GM12878 (cell line): ENCODE data around the gene CAMTA1. TPM values are rescaled to one million over a fixed set of nuclear protein-coding genes. Genes with fewer than 3 reads are reported as not detected.

Source experiments
- ATAC-seq: fragments of 200-7000 bp; cut with Tn5 transposase; 3 replicates; pipeline ENCODE4 v1.9.1; 2020; ENCODE audit warnings: mild to moderate bottlenecking, moderate library complexity
- BruUV-seq: library from RNA; stranded (reverse); fragments of 400-500 nt; replicated peaks from 2 replicates; lab custom pipeline; 2021; lab: Mats Ljungman, UMichigan
- CTCF ChIA-PET: fragments of 300-600 bp; sonication (Branson Sonifier 250); formaldehyde crosslinking; extraction: SDS; loops from one replicate; lab custom pipeline; 2021; ENCODE audit warnings: inconsistent platforms; lab: Yijun Ruan, JAX
- POLR2A ChIA-PET: fragments of 350-600 bp; formaldehyde crosslinking; extraction: SDS; loops from one replicate; lab custom pipeline; 2021; ENCODE audit warnings: inconsistent platforms; lab: Charles Lee
- RAD21 ChIA-PET: fragments of 300-600 bp; sonication (Branson Sonifier 250); formaldehyde crosslinking; loops from one replicate; lab custom pipeline; 2023; ENCODE audit warnings: antibody characterized with exemption; ENCODE audit not compliant: unreplicated experiment; lab: Charles Lee
- SMC1A ChIA-PET: fragments of 300-600 bp; sonication (Branson Sonifier 250); formaldehyde crosslinking; loops from one replicate; lab custom pipeline; 2023; ENCODE audit not compliant: unreplicated experiment, uncharacterized antibody; lab: Charles Lee
- DNase-seq: peaks from one replicate; pipeline ENCODE4 v3.0.0-alpha.2; 2011; ENCODE audit warnings: low read depth, low spot score
- FAIRE-seq: peaks from 3 replicates; lab custom pipeline; 2011; peaks lifted over from hg19 to GRCh38; lab: Jason Lieb, UNC
- H2AFZ ChIP-seq: 2 replicates; pipeline ENCODE4 v1.6.0; 2011; ENCODE audit warnings: low read depth, low read length, control low read depth; ENCODE audit not compliant: control insufficient read depth
- H3K27ac ChIP-seq: 2 replicates; pipeline ENCODE4 v1.5.1; 2011; ENCODE audit warnings: control low read depth; ENCODE audit not compliant: control insufficient read depth, insufficient read depth
- H3K27me3 ChIP-seq, 2 experiments: replicated peaks in 1 of 2; 2 replicates each; pipeline versions ENCODE4 v1.6.0 to v1.6.1; 2011; ENCODE audit warnings: low read length in 1 of 2; ENCODE audit not compliant: control insufficient read depth in 2 of 2, insufficient read depth in 2 of 2
- H3K36me3 ChIP-seq, 2 experiments: 2 replicates each; pipeline ENCODE4 v1.5.1; 2011; ENCODE audit warnings: low read length in 1 of 2; ENCODE audit not compliant: control insufficient read depth in 2 of 2, insufficient read depth in 2 of 2
- H3K4me1 ChIP-seq: 2 replicates; pipeline ENCODE4 v1.6.1; 2011; ENCODE audit warnings: mild to moderate bottlenecking, low read length, moderate library complexity, mixed read lengths; ENCODE audit not compliant: control insufficient read depth, insufficient read depth
- H3K4me2 ChIP-seq: 2 replicates; pipeline ENCODE4 v1.6.0; 2011; ENCODE audit warnings: control low read depth; ENCODE audit not compliant: control insufficient read depth, insufficient read depth
- H3K4me3 ChIP-seq: fragments of 200-600 bp; sonication (generic); 2 replicates; pipeline ENCODE4 v1.5.1; 2016
- H3K79me2 ChIP-seq: 2 replicates; pipeline ENCODE4 v1.6.0; 2011; ENCODE audit warnings: low read length; ENCODE audit not compliant: control insufficient read depth, insufficient read depth
- H3K9ac ChIP-seq: 2 replicates; pipeline ENCODE4 v1.8.0; 2011; ENCODE audit warnings: low read length, control low read depth, mixed read lengths; ENCODE audit not compliant: control insufficient read depth, insufficient read depth
- H3K9me3 ChIP-seq: replicated peaks from 3 replicates; pipeline ENCODE4 v1.5.1; 2011; ENCODE audit warnings: mild to moderate bottlenecking, low read length; ENCODE audit not compliant: control insufficient read depth, insufficient read depth
- H4K20me1 ChIP-seq: 2 replicates; pipeline ENCODE4 v1.6.0; 2011; ENCODE audit not compliant: control insufficient read depth, insufficient read depth
- DPF2 ChIP-seq: fragments of 450-650 bp; IDR thresholded peaks from 2 replicates; pipeline ENCODE4 v1.6.1; 2017; ENCODE audit warnings: mild to moderate bottlenecking
- MTA2 ChIP-seq: fragments of 450-650 bp; IDR thresholded peaks from 2 replicates; pipeline ENCODE4 v1.6.1; 2016; ENCODE audit warnings: low read depth, mild to moderate bottlenecking, moderate library complexity
- NR2F1 ChIP-seq: fragments of 450-650 bp; conservative IDR thresholded peaks from 2 replicates; pipeline ENCODE4 v1.6.1; 2017; ENCODE audit warnings: mild to moderate bottlenecking
- RAD51 ChIP-seq: fragments of 450-650 bp; IDR thresholded peaks from 2 replicates; pipeline ENCODE4 v1.6.1; 2016; ENCODE audit warnings: moderate library complexity, mild to moderate bottlenecking, inconsistent platforms
- ZNF384 ChIP-seq: IDR thresholded peaks from 2 replicates; pipeline ENCODE4 v1.6.1; 2012; ENCODE audit warnings: low read depth, mild to moderate bottlenecking, low read length, improper control_type of control experiment, borderline replicate concordance
- ZZZ3 ChIP-seq: IDR thresholded peaks from 2 replicates; pipeline ENCODE4 v1.6.1; 2011; ENCODE audit warnings: low read depth; ENCODE audit not compliant: control insufficient read depth, insufficient read length
- WGBS: methylation state at CpG from one replicate; pipeline ENCODE4 v1.1.6; 2016; ENCODE audit warnings: low lambda C conversion rate; ENCODE audit not compliant: insufficient replicate concordance, insufficient coverage; ENCODE audit errors: missing lambda C conversion rate; 5-methylcytosine and 5-hydroxymethylcytosine counted together
- in situ Hi-C: fragments of 300-500 bp; cut with MboI; formaldehyde crosslinking; loops from 9 replicates; pipeline ENCODE4 v1.14.3; 2018; ENCODE audit warnings: mixed read lengths
- intact Hi-C: fragments of 100-400 bp; cut with micrococcal nuclease; formaldehyde crosslinking; loops from one replicate; pipeline ENCODE4 v1.14.2; 2022; ENCODE audit not compliant: unreplicated experiment
- polyA plus RNA-seq, 11 experiments: library from polyadenylated mRNA; depleted of rRNA in 4 of 11; unstranded in 6 of 11; stranded (reverse) in 5 of 11; fragments of >200 nt; fragmentation: Nextera tagmentation in 4 of 11; fragmentation: Illumina TruSeq in 1 of 11; extraction: Ambion mirVana in 4 of 11; extraction: Trizol in 1 of 11; gene quantifications; 1 replicate in 1 of 11; 2 replicates in 10 of 11; pipeline versions ENCODE4 v1.2.1 to v1.2.3, GENCODE V29; 2011 to 2016; ENCODE audit warnings: inconsistent platforms in 2 of 11, missing spikeins in 2 of 11, low read depth in 1 of 11
- total RNA-seq, 4 experiments: library from RNA; depleted of rRNA in 3 of 4; stranded (reverse); fragments of >200 nt in 3 of 4; fragmentation: Illumina TruSeq in 1 of 4; extraction: Trizol in 1 of 4; gene quantifications; 2 replicates each; pipeline versions ENCODE4 v1.2.1 to v1.2.3, GENCODE V29; 2013 to 2021

Gene CAMTA1
- total and polyA plus RNA-seq, 10 of the 15 experiments (the other 5 are each of a cell fraction or from before 2014, with no cell fraction given): 37.7 to 148 (median 76.4) TPM

GRCh38 chr1:6991266-6991665 is 206.0 kb downstream of the CAMTA1 start:
- DNase-seq: no peak
- ChIA-PET SMC1A (no interaction called here), RAD21 (no interaction called here), POLR2A (no interaction called here), CTCF (no interaction called here)
- Histone ChIP-seq H3K79me2 (no peaks in the 10 kb centered on the region), H4K20me1 (no peaks in the 10 kb centered on the region), H3K9ac (no peak overlapping the region), H3K27ac (no peak overlapping the region), H3K9me3 (no peaks in the 10 kb centered on the region; the same call in 2 of the 3 replicates), H3K36me3 (no peaks in the 10 kb centered on the region), H3K4me1 (no peaks in the 10 kb centered on the region), H3K4me2 (no peak overlapping the region), H2AFZ (no peak overlapping the region), H3K27me3 (peaks cover 0 to 3% of the 10 kb centered on the region in 2 experiments; a peak in 1 of 4 replicates), H3K4me3 (no peak overlapping the region)
- no TSS peak for BruUV-seq
- 35% methylated on average over 1 of the region's 1 CpG for WGBS
- intact Hi-C loops (no loop called here), in situ Hi-C loops (no loop called here)
- no peak for FAIRE-seq
- no peak for TF ChIP-seq ZZZ3
- TF ChIP-seq DPF2: no peak
- TF ChIP-seq ZNF384: no peak
- no peak for ATAC-seq

GRCh38 chr1:6995789-6996188 is 210.5 kb downstream of the CAMTA1 start:
- H3K36me3 ChIP-seq: no peaks in the 10 kb centered on the region
- WGBS: 53% methylated on average over 5 of the region's 5 CpGs
- H3K27me3 ChIP-seq: peaks cover 0 to 3% of the 10 kb centered on the region in 2 experiments; a peak in 3 of 4 replicates
- H3K27ac ChIP-seq: no peak overlapping the region
- RAD21 ChIA-PET: no interaction called here
- POLR2A ChIA-PET: no interaction called here
- no peak overlapping the region for H3K9ac ChIP-seq
- CTCF ChIA-PET: no interaction called here
- ATAC-seq (no peak), FAIRE-seq (no peak), DNase-seq (no peak)
- no peak overlapping the region for H2AFZ ChIP-seq
- in situ Hi-C loops: no loop called here
- no peaks in the 10 kb centered on the region for H4K20me1 ChIP-seq
- no peaks in the 10 kb centered on the region; the same call in 2 of the 3 replicates for H3K9me3 ChIP-seq
- H3K4me2 ChIP-seq: no peak overlapping the region
- TF ChIP-seq NR2F1 (no peak), MTA2 (no peak), RAD51 (no peak)
- TF ChIP-seq, all 136 proteins: peak for 0
- Histone ChIP-seq H3K4me3 (no peak overlapping the region), H3K4me1 (no peaks in the 10 kb centered on the region), H3K79me2 (no peaks in the 10 kb centered on the region)
- BruUV-seq: no TSS peak
- SMC1A ChIA-PET: no interaction called here
- intact Hi-C loops: no loop called here
